Naive B cell (primary cell): Measurements from ENCODE around the gene CYP2A6. TPM values are rescaled to one million over a fixed set of nuclear protein-coding genes. Genes with fewer than 3 reads are reported as not detected.
"Not testable (repeated sequence)": the region's sequence is repeated elsewhere in the genome, so short reads cannot be mapped to it uniquely, and the experiment has no call there.

Experiments
- ATAC-seq, 2 donors: fragments of 150-1000 bp; cut with Tn5 transposase; 2 replicates each; pipeline ENCODE4 v1.10.0; 2021; ENCODE audit warnings: low read depth in 2 of 2, mild to moderate bottlenecking in 2 of 2, moderate library complexity in 2 of 2
- DNase-seq: peaks from one replicate; pipeline ENCODE4 v3.0.0; 2022
- H3K27ac Mint-ChIP-seq, 6 donors: one replicate each; pipeline ENCODE4 v1.8.0; 2020 to 2022; ENCODE audit warnings: mild to moderate bottlenecking in 6 of 6, mixed read lengths in 6 of 6, moderate library complexity in 5 of 6, inconsistent platforms in 2 of 6
- H3K27me3 Mint-ChIP-seq, 3 donors: one replicate each; pipeline ENCODE4 v1.8.0; 2021 to 2022; ENCODE audit warnings: mixed read lengths in 3 of 3, mild to moderate bottlenecking in 1 of 3
- H3K36me3 Mint-ChIP-seq, 2 donors: one replicate each; pipeline ENCODE4 v1.8.0; 2020 to 2022; ENCODE audit warnings: mixed read lengths in 2 of 2, inconsistent platforms in 1 of 2, mild to moderate bottlenecking in 1 of 2
- H3K4me1 Mint-ChIP-seq, 3 donors: one replicate each; pipeline ENCODE4 v1.8.0; 2020 to 2022; ENCODE audit warnings: mixed read lengths in 3 of 3, inconsistent platforms in 1 of 3, mild to moderate bottlenecking in 1 of 3, moderate library complexity in 1 of 3
- H3K4me3 Mint-ChIP-seq, 8 donors: one replicate each; pipeline ENCODE4 v1.8.0; 2020 to 2022; ENCODE audit warnings: mild to moderate bottlenecking in 8 of 8, mixed read lengths in 8 of 8, moderate library complexity in 8 of 8, inconsistent platforms in 2 of 8
- H3K9me3 Mint-ChIP-seq, 7 donors: one replicate each; pipeline ENCODE4 v1.8.0; 2020 to 2022; ENCODE audit warnings: mixed read lengths in 7 of 7, mild to moderate bottlenecking in 5 of 7, inconsistent platforms in 2 of 7, moderate library complexity in 1 of 7
- polyA plus RNA-seq, 6 donors: library from polyadenylated mRNA; unstranded; fragments of 300-500 nt; fragmentation: Illumina TruSeq; gene quantifications; one replicate each; pipeline ENCODE4 v1.2.3, GENCODE V29; 2021; ENCODE audit warnings: low read depth in 6 of 6

CYP2A6 gene, protein sequence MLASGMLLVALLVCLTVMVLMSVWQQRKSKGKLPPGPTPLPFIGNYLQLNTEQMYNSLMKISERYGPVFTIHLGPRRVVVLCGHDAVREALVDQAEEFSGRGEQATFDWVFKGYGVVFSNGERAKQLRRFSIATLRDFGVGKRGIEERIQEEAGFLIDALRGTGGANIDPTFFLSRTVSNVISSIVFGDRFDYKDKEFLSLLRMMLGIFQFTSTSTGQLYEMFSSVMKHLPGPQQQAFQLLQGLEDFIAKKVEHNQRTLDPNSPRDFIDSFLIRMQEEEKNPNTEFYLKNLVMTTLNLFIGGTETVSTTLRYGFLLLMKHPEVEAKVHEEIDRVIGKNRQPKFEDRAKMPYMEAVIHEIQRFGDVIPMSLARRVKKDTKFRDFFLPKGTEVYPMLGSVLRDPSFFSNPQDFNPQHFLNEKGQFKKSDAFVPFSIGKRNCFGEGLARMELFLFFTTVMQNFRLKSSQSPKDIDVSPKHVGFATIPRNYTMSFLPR
- not detected for polyA plus RNA-seq

DNA sequence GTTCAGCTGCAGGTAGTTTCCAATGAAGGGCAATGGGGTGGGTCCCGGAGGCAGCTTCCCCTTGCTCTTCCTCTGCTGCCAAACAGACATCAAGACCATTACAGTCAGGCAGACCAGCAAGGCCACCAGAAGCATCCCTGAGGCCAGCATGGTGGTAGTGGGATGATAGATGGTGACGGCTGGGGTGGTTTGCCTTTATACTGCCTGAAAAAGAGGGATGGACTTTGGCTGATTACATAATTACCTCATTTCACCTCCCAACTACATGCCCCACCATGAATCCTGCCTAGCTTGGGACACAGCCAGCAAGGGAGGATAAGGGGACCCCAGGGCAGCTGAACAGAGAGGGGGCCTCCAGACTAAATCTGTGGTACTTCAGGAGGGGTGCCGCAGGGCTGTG, at the start of gene CYP2A6:
Gene CYP2A6 (minus strand): TSS at position 171 of the 400 bp plus-strand sequence. CDS start 21 bp downstream, at position 150.
- Mint-ChIP-seq H3K36me3 (peaks cover 0 to 18% of the 10 kb centered on the region in 2 donors), H3K27ac (peak within 1 kb of the TSS in 3 of 6 donors; percentile 15 to 86 (median 18)), H3K27me3 (peaks cover 25 to 55% (median 44%) of the 10 kb centered on the region in 3 donors)
- not testable (repeated sequence) for H3K4me3 Mint-ChIP-seq, H3K9me3 Mint-ChIP-seq, ATAC-seq, DNase-seq, H3K4me1 Mint-ChIP-seq

DNA sequence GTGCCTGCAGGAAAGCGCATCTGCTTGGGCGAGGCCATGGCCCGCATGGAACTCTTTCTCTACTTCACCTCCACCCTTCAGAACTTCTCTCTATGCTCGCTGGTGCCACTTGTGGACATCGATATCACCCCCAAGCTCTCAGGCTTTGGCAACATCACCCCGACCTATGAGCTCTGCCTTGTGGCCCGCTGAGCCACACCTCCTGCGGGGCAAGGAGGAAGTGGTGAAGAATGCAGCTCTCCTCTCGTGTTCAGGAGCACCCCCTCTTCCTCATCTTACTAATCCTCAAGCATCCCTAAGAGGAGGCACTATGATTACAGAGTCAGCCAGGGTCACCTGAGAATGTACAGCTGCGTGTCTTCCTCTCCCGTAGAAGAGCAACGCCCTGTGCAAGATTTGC, 49.7 kb upstream of the CYP2A6 start:
- H3K27me3 Mint-ChIP-seq: peaks cover 25 to 58% (median 38%) of the 10 kb centered on the region in 3 donors
- H3K4me1 Mint-ChIP-seq, DNase-seq, H3K36me3 Mint-ChIP-seq, ATAC-seq, H3K9me3 Mint-ChIP-seq, H3K27ac Mint-ChIP-seq, H3K4me3 Mint-ChIP-seq: not testable (repeated sequence)

DNA sequence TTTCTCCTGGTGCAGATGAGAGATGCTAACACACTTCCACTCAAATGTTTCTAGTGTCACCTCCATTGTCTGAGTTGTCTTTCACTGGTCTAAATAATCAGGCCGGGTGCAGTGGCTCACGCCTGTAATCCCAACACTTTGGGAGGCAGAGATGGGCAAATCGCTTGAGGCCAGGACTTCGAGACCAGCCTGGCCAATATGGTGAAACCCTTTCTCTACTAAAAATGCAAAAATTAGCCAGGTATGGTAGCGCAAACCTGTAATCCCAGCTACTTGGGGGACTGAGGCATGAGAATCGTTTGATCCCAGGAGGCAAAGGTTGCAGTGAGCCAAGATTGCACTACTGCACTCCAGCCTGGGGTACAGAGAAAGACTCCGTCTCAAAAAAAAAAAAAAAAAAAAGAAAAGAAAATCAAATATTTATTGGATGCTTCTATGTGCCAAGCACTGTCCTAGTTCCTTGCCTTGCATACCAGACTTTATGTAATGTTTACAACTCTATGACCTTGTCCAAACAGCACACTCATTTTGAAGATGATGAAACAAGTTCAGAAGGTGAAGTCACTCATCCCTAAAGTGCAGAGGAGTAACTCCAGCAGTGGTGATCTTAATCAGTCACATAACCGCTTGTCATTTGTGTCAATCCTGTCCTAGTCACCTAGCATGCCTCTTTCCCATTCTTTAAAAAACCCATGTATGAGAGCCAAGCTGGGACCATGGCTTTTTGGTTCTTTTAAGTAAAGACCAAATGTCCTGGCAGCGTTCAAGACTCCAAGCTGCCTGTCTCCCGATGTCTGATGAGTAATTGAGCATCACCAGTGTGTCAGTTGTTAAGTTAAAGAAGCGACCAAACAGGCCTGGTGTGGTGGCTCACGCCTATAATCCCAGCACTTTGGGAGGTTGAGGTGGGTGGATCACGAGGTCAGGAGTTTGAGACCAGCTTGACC, 46.9 kb upstream of the CYP2A6 start:
- not testable (repeated sequence) for H3K9me3 Mint-ChIP-seq
- peaks cover 29 to 65% (median 44%) of the 10 kb centered on the region in 3 donors for H3K27me3 Mint-ChIP-seq

DNA sequence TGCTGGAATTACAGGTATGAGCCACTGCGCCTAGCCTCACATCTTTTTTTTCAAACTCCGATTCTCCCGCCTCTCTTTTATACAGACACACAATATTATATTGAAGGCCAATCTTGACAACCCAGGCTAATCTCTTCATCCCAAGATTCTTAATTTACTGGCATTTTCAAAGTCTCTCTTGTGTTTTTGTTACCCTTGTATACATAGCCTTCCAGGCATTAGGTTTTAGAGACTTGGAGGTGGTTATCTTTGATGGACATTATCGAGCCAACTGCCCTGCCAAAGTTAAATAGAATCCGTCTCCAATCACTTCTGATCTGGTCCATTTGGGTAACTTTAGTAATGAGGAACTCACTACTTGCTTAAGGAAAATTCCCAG, 46.2 kb upstream of the CYP2A6 start:
- Mint-ChIP-seq H3K27me3 (peaks cover 34 to 65% (median 42%) of the 10 kb centered on the region in 3 donors), H3K9me3 (no peaks in the 10 kb centered on the region), H3K27ac (no peak overlapping the region), H3K4me1 (peaks cover 0 to 5% (median under 1%) of the 10 kb centered on the region in 3 donors), H3K4me3 (no peak overlapping the region), H3K36me3 (no peaks in the 10 kb centered on the region)
- ATAC-seq (no peak), DNase-seq (no peak)

More for the DNA sequence above, 46.9 kb upstream of the CYP2A6 start:
- H3K4me1 Mint-ChIP-seq, H3K36me3 Mint-ChIP-seq, ATAC-seq, DNase-seq, H3K4me3 Mint-ChIP-seq, H3K27ac Mint-ChIP-seq: not testable (repeated sequence)

DNA sequence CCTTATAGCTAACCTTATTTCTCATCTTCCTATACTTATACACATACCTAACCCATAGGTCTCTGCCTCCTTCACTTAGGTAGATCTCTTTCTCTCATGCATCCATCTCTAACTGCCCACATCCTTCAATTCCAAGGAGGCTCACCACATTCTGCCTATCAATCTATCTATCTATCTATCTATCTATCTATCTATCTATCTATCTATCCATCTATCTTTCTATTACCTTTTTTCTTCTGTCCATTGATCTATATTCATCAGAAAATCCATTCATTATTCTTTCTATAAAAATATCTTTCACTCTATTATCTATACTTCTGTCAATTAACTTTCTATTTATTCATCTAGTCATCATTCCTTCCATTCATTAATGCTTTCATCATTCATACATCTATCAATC, 42.9 kb upstream of the CYP2A6 start:
- ATAC-seq (no peak), DNase-seq (no peak)
- no peaks in the 10 kb centered on the region for H3K4me1 Mint-ChIP-seq
- H3K27me3 Mint-ChIP-seq: peaks cover 35 to 62% (median 46%) of the 10 kb centered on the region in 3 donors
- H3K4me3 Mint-ChIP-seq: no peak overlapping the region
- no peak overlapping the region for H3K27ac Mint-ChIP-seq
- peaks cover 0 to 3% (median 0%) of the 10 kb centered on the region in 7 donors for H3K9me3 Mint-ChIP-seq
- H3K36me3 Mint-ChIP-seq: no peaks in the 10 kb centered on the region

DNA sequence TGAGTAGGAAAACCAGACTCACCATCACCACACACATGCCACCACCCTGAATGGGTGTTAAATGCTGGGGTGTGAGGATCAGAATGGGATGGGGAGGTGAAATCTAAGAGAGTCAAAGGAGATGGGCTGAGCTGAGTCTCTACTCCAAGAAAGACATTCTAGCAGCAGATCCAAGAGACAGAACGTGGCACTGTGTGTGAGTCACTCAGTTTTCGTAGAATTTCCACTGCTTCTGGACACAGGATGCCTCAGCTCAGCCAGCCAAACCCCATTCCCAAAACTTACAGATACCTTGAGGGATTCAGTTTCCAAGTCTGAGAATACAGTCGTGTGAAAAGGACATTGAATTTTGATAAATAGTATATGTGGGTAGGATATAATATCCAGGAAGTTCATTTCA, 39.1 kb upstream of the CYP2A6 start:
- DNase-seq (no peak), ATAC-seq (no peak)
- H3K27me3 Mint-ChIP-seq: peaks cover 24 to 47% (median 43%) of the 10 kb centered on the region in 3 donors
- H3K9me3 Mint-ChIP-seq: peaks cover 0 to 3% (median 0%) of the 10 kb centered on the region in 7 donors
- H3K4me1 Mint-ChIP-seq: no peaks in the 10 kb centered on the region
- H3K27ac Mint-ChIP-seq: no peak overlapping the region
- no peaks in the 10 kb centered on the region for H3K36me3 Mint-ChIP-seq
- H3K4me3 Mint-ChIP-seq: no peak overlapping the region

DNA sequence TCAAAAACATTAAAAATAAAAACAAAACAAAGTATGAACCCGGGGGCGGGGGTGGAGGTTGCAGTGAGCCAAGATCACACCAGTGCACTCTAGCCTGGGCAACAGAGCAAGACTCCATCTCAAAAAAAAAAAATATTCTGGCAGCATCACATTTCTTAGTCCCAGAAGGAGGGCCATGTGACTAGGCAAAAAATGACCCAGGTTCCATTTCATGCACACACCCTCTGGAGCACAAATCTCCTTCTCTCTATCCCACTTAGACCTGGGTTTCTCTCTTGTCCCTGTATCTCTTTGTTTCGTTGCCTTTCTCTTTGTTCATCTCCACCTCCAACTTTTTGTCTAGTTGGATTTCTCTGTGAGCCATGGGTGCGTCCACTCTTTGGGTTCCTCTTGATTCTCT, 37.9 kb upstream of the CYP2A6 start:
- H3K27me3 Mint-ChIP-seq: peaks cover 24 to 37% (median 33%) of the 10 kb centered on the region in 3 donors
- no peak overlapping the region for H3K27ac Mint-ChIP-seq
- H3K4me3 Mint-ChIP-seq: no peak overlapping the region
- DNase-seq (no peak), ATAC-seq (no peak)
- H3K9me3 Mint-ChIP-seq: peaks cover 0 to 3% (median 0%) of the 10 kb centered on the region in 7 donors
- H3K36me3 Mint-ChIP-seq: no peaks in the 10 kb centered on the region
- no peaks in the 10 kb centered on the region for H3K4me1 Mint-ChIP-seq

DNA sequence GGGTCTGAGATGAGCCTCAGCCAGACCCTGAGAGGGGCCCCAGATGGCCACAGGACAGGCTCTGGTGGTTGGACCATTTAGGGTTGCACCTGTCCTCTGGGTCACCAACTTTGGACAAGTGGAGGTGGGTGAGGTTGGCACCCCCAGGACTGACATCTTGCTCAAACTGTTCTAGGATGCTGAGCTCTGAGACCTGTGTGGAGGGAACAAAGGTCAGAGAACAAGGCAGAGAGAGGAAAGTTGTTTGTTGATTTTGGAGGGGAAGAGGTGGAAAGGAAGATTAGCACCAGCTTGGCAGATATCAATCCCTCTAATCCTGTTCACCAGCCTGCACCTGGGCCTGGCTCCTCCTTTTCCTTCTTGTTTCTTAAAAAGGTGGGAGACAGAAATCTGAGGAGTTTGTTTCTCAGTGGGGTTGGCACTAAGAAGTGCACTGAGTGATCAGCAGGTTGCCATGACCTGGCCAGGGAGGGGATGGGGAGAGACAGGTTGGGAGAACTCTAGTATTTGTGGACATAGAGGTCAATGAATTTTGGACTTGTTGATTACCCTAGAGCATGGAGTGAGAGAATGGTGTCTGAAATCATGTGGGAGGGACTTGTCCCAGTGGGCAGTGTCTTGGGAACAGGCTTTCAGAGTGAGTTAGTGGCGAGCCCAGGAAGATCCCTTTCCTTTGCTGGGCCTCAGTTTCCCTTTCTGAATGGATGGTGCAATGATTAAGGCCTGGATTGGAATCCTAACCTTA, 34.1 kb upstream of the CYP2A6 start:
- not testable (repeated sequence) for H3K36me3 Mint-ChIP-seq, H3K27ac Mint-ChIP-seq, H3K9me3 Mint-ChIP-seq, H3K4me1 Mint-ChIP-seq, H3K4me3 Mint-ChIP-seq, ATAC-seq, DNase-seq
- H3K27me3 Mint-ChIP-seq: peaks cover 26 to 52% (median 46%) of the 10 kb centered on the region in 3 donors

DNA sequence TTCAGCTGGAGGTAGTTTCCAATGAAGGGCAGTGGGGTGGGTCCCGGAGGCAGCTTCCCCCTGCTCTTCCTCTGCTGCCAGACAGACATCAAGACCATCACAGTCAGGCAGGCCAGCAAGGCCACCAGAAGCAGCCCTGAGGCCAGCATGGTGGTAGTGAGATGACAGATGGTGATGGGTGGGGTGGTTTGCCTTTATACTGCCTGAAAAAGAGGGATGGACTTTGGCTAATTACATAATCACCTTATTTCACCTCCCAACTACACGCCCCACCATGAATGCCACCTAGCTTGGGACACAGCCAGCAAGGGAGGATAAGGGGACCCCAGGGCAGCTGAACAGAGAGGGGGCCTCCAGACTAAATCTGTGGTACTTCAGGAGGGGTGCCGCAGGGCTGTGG, 31.8 kb upstream of the CYP2A6 start, which contains the start of gene CYP2A7:
Gene CYP2A7 (minus strand): TSS at position 170 of the 400 bp plus-strand sequence. CDS start 21 bp downstream, at position 149.
- not testable (repeated sequence) for H3K9me3 Mint-ChIP-seq, H3K4me3 Mint-ChIP-seq, H3K36me3 Mint-ChIP-seq, ATAC-seq, DNase-seq, H3K4me1 Mint-ChIP-seq
- H3K27me3 Mint-ChIP-seq: peaks cover 25 to 57% (median 45%) of the 10 kb centered on the region in 3 donors
- H3K27ac Mint-ChIP-seq: peak within 1 kb of the TSS in 1 of 6 donors; percentile 51

DNA sequence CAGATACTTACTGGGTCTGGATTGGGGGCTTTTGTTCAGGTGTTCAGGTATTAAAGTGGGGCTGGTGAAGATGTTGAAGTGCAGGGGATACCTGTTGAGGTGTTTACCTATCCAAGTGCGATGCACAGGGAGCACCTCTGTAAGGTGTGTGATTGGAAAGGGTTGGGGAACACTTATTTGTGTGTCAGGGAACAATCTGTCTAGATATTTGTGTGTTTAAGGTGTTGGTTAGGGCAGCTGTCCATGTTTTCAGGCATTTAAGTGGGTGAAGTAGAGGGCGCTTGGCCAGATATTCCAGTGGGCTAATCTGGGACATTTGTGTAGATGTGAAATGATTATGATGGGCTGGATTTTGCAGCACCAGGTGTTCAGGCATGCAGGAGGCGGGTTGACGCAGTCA, 29.1 kb upstream of the CYP2A6 start:
- not testable (repeated sequence) for H3K36me3 Mint-ChIP-seq, H3K4me3 Mint-ChIP-seq, ATAC-seq, H3K27ac Mint-ChIP-seq, DNase-seq
- H3K9me3 Mint-ChIP-seq: peaks cover 0 to 19% (median 4%) of the 10 kb centered on the region in 7 donors
- H3K27me3 Mint-ChIP-seq: peaks cover 20 to 72% (median 55%) of the 10 kb centered on the region in 3 donors
- peaks cover 11 to 19% (median 19%) of the 10 kb centered on the region in 3 donors for H3K4me1 Mint-ChIP-seq

DNA sequence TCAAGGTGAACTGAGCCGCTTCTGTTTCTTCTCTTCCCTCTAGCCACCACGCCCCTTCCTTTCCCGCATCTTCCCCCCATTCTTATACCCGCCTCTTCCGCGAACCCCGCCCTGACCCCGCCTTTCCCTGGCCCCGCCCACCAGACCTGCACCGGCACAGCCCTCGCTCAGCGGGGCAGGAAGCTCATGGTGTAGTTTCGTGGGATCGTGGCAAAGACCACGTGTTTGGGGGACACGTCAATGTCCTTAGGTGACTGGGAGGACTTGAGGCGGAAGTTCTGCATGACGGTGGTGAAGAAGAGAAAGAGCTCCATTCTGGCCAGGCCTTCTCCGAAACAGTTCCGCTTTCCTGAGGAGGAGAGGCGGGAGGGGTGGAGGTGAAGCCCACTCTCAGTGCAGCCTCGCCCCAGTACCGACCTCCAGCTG, 25.3 kb upstream of the CYP2A6 start:
- Mint-ChIP-seq H3K9me3 (peaks cover 0 to 25% (median 6%) of the 10 kb centered on the region in 7 donors), H3K4me3 (peak overlapping the region; percentile 78 to 90 (median 86)), H3K36me3 (peaks cover 0 to 15% of the 10 kb centered on the region in 2 donors), H3K4me1 (peaks cover 6 to 19% (median 16%) of the 10 kb centered on the region in 3 donors), H3K27ac (peak overlapping the region in 5 of 6 donors; percentile 53 to 92 (median 72)), H3K27me3 (peaks cover 18 to 83% (median 65%) of the 10 kb centered on the region in 3 donors)
- peak; percentile 68 for DNase-seq
- ATAC-seq: peak; percentile 89 to 90

DNA sequence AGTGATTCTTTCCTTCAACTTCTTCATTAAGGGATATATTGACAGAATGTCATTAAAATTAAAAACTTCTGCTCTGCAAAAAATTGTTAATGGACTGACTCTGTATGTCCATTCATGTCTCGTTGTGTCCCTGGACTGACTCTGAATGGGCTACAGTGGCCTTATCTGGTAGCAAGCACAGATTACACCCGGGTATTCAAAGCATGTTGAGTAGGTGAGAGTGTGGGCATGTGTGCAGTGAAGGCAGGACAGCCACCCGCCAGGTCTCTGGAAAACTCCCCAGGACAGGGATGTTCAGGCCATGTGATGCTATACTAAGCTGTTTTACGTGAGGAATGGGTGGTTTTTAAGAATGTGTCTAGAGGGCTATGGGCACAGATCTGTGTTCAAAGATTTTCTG, 24.6 kb upstream of the CYP2A6 start:
- peaks cover 0 to 19% of the 10 kb centered on the region in 2 donors for H3K36me3 Mint-ChIP-seq
- peak overlapping the region in 6 of 8 donors; percentile 82 to 89 (median 86) for H3K4me3 Mint-ChIP-seq
- not testable (repeated sequence) for ATAC-seq, DNase-seq
- peaks cover 18 to 83% (median 65%) of the 10 kb centered on the region in 3 donors for H3K27me3 Mint-ChIP-seq
- H3K4me1 Mint-ChIP-seq: peaks cover 6 to 19% (median 16%) of the 10 kb centered on the region in 3 donors
- H3K27ac Mint-ChIP-seq: peak overlapping the region in 2 of 6 donors; percentile 60 to 82
- peaks cover 3 to 27% (median 13%) of the 10 kb centered on the region in 7 donors for H3K9me3 Mint-ChIP-seq
